OCI-LY7 (cell line): ENCODE results near the gene LYZ. TPM values are rescaled to one million over a fixed set of nuclear protein-coding genes. Genes with fewer than 3 reads are reported as not detected.
A peak's percentile ranks its signal among the peaks of the same experiment; 100 is the strongest.

ENCODE experiments used
- BruUV-seq: library from RNA; stranded (reverse); fragments of 400-500 nt; replicated peaks from 2 replicates; lab custom pipeline; 2021; lab: Mats Ljungman, UMichigan
- CTCF ChIA-PET: fragments of 300-600 bp; sonication (Branson Sonifier 250); formaldehyde crosslinking; loops from one replicate; lab custom pipeline; 2022; ENCODE audit warnings: antibody characterized with exemption; ENCODE audit not compliant: unreplicated experiment; lab: Charles Lee
- POLR2A ChIA-PET: fragments of 300-600 bp; sonication (Branson Sonifier 250); formaldehyde crosslinking; loops from one replicate; lab custom pipeline; 2022; ENCODE audit warnings: antibody characterized with exemption; lab: Charles Lee
- DNase-seq: peaks from one replicate; pipeline ENCODE4 v3.0.0-alpha.2; 2015; ENCODE audit warnings: low spot score
- H2AFZ ChIP-seq: fragments of 200-600 bp; sonication (generic), shearing (Covaris generic); 2 replicates; pipeline ENCODE4 v1.6.1; 2014; ENCODE audit warnings: mild to moderate bottlenecking, antibody characterized with exemption, low read length, moderate library complexity
- H3K27ac ChIP-seq: fragments of 200-600 bp; sonication (generic); 2 replicates; pipeline ENCODE4 v1.5.1; 2014; ENCODE audit warnings: mixed run types, low read depth, mild to moderate bottlenecking, moderate library complexity, low read length, inconsistent platforms; ENCODE audit not compliant: poor library complexity, severe bottlenecking
- H3K36me3 ChIP-seq: fragments of 200-600 bp; sonication (generic); 2 replicates; pipeline ENCODE4 v1.6.1; 2014; ENCODE audit warnings: mild to moderate bottlenecking, antibody characterized with exemption, low read length, moderate library complexity, mixed read lengths; ENCODE audit not compliant: insufficient read depth
- H3K4me1 ChIP-seq: fragments of 200-600 bp; sonication (generic); 2 replicates; pipeline ENCODE4 v1.5.1; 2014; ENCODE audit warnings: mild to moderate bottlenecking, low read length; ENCODE audit not compliant: insufficient read depth, poor library complexity, severe bottlenecking
- H3K4me2 ChIP-seq: fragments of 200-600 bp; sonication (generic); 2 replicates; pipeline ENCODE4 v1.6.1; 2014; ENCODE audit warnings: mild to moderate bottlenecking, low read length
- H3K4me3 ChIP-seq: fragments of 200-600 bp; sonication (generic); 2 replicates; pipeline ENCODE4 v1.5.1; 2014; ENCODE audit warnings: mild to moderate bottlenecking, low read depth, low read length; ENCODE audit not compliant: poor library complexity, severe bottlenecking
- H3K79me2 ChIP-seq: fragments of 200-600 bp; sonication (generic); 2 replicates; pipeline ENCODE4 v1.6.1; 2016; ENCODE audit warnings: low read depth, mild to moderate bottlenecking, low read length, moderate library complexity, mixed read lengths; ENCODE audit not compliant: insufficient read depth
- H3K9me2 ChIP-seq: fragments of 200-600 bp; sonication (generic); 2 replicates; pipeline ENCODE4 v1.6.1; 2016; ENCODE audit warnings: mild to moderate bottlenecking, low read length, mixed read lengths; ENCODE audit not compliant: insufficient read depth
- H3K9me3 ChIP-seq: fragments of 200-600 bp; sonication (generic); 2 replicates; pipeline ENCODE4 v1.6.1; 2014; ENCODE audit warnings: mild to moderate bottlenecking, mixed run types, low read length, mixed read lengths
- H4K20me1 ChIP-seq: fragments of 200-600 bp; sonication (generic); 2 replicates; pipeline ENCODE4 v1.6.1; 2014; ENCODE audit warnings: mild to moderate bottlenecking, antibody characterized with exemption, low read length, moderate library complexity, mixed read lengths; ENCODE audit not compliant: insufficient read depth
- CTCF ChIP-seq: fragments of 200-600 bp; sonication (generic); conservative IDR thresholded peaks from 2 replicates; pipeline ENCODE4 v1.5.1; 2014; ENCODE audit warnings: mild to moderate bottlenecking, antibody characterized with exemption, low read length, moderate library complexity, mixed read lengths
- EZH2phosphoT487 ChIP-seq: fragments of 200-600 bp; sonication (generic); IDR thresholded peaks from 2 replicates; pipeline ENCODE4 v1.6.1; 2018; ENCODE audit warnings: low read depth, borderline replicate concordance, mild to moderate bottlenecking, mixed run types, antibody characterized with exemption, low read length, moderate library complexity, mixed read lengths
- intact Hi-C: fragments of 100-400 bp; cut with micrococcal nuclease; formaldehyde crosslinking; loops from one replicate; pipeline ENCODE4 v1.10.0; 2022; ENCODE audit not compliant: unreplicated experiment
- total RNA-seq, 2 experiments: library from RNA; depleted of rRNA in 1 of 2; stranded (reverse); fragments of >200 nt in 1 of 2; shearing (Covaris generic) in 1 of 2; gene quantifications; 2 replicates each; pipeline ENCODE4 v1.2.3, GENCODE V29; 2014 to 2022

LYZ gene
- total RNA-seq, 2 experiments from 2014 or later: 0.29 TPM; not detected in 1

DNA sequence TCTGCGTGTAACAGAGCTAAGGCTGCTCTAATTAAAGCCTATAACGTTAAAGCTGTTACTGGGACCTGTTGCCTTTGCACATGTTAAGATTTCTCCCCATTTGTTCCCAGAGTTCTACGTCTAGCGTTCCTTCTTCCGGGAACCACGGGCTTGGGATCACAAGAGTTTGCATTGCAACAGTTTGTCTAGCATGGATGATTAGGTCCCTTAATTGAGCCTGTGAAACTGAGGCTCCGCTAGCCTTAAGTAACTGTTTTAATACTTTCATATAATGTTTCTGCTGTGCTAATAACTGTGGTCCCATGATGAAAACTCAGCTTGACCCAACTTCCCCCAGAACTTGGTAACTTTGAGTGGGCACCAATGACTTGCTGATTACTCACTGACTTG, 16.7 kb upstream of the LYZ start:
- peak overlapping the region; percentile 98 for H2AFZ ChIP-seq
- no peaks in the 10 kb centered on the region for H3K79me2 ChIP-seq
- intact Hi-C loops: no loop called here
- no peak for TF ChIP-seq EZH2phosphoT487
- TF ChIP-seq CTCF: no peak
- peak overlapping the region; percentile 69 for H3K27ac ChIP-seq
- no peaks in the 10 kb centered on the region for H3K9me3 ChIP-seq
- no TSS peak for BruUV-seq
- peak overlapping the region; percentile 61 for H3K4me3 ChIP-seq
- no peaks in the 10 kb centered on the region for H3K36me3 ChIP-seq
- no peaks in the 10 kb centered on the region for H3K9me2 ChIP-seq
- H4K20me1 ChIP-seq: no peaks in the 10 kb centered on the region
- peak overlapping the region; percentile 79 for H3K4me2 ChIP-seq
- H3K4me1 ChIP-seq: peaks cover 32% of the 10 kb centered on the region
- no peak for DNase-seq
- CTCF ChIA-PET: no interaction called here
- POLR2A ChIA-PET: interaction anchor here (0.6 to 3.0 kb wide), 8 partner anchors 9 to 139 kb away, joined by 3 to 19 read pairs (median 6); partner anchors contain the start of genes FRS2 and LYZ

GRCh38 chr12:69331909-69332684, 16.1 kb upstream of the LYZ start:
- no peak overlapping the region for H3K4me2 ChIP-seq
- H3K79me2 ChIP-seq: no peaks in the 10 kb centered on the region
- H3K36me3 ChIP-seq: no peaks in the 10 kb centered on the region
- TF ChIP-seq CTCF (no peak), EZH2phosphoT487 (no peak)
- H2AFZ ChIP-seq: peak overlapping the region; percentile 98
- H3K4me1 ChIP-seq: peaks cover 32% of the 10 kb centered on the region
- CTCF ChIA-PET: no interaction called here
- H3K27ac ChIP-seq: no peak overlapping the region
- BruUV-seq: no TSS peak
- no peaks in the 10 kb centered on the region for H3K9me3 ChIP-seq
- H3K4me3 ChIP-seq: no peak overlapping the region
- no peaks in the 10 kb centered on the region for H3K9me2 ChIP-seq
- no peak for DNase-seq
- POLR2A ChIA-PET: interaction anchor here (1.0 to 3.0 kb wide), 7 partner anchors 8 to 139 kb away, joined by 3 to 19 read pairs (median 7); partner anchors contain the start of genes FRS2 and LYZ
- H4K20me1 ChIP-seq: no peaks in the 10 kb centered on the region
- intact Hi-C loops: no loop called here
